Keratinocyte (primary cell): ENCODE data around the gene RYR2. TPM values are rescaled to one million over a fixed set of nuclear protein-coding genes. Genes with fewer than 3 reads are reported as not detected.

Experiments used
- DNase-seq: peaks from one replicate; pipeline ENCODE4 v3.0.0-alpha.2; 2011; ENCODE audit warnings: low read depth, missing footprints, low spot score
- FAIRE-seq: peaks from 2 replicates; lab custom pipeline; 2011; peaks lifted over from hg19 to GRCh38; lab: Jason Lieb, UNC
- H2AFZ ChIP-seq: 2 replicates; pipeline ENCODE4 v1.6.0; 2012; ENCODE audit warnings: low read length, control low read depth, inconsistent platforms; ENCODE audit not compliant: control insufficient read depth
- H3K27ac ChIP-seq: 2 replicates; pipeline ENCODE4 v1.5.1; 2011; ENCODE audit warnings: low read length; ENCODE audit not compliant: control insufficient read depth, insufficient read depth
- H3K27me3 ChIP-seq: 3 replicates; pipeline ENCODE4 v1.6.0; 2011; ENCODE audit warnings: low read length; ENCODE audit not compliant: control insufficient read depth, insufficient read depth; ENCODE audit errors: extremely low read depth
- H3K36me3 ChIP-seq, 2 experiments: 2 replicates in 1 of 2; 3 replicates in 1 of 2; pipeline ENCODE4 v1.5.1; 2011; ENCODE audit warnings: low read length in 2 of 2, mild to moderate bottlenecking in 1 of 2; ENCODE audit not compliant: control insufficient read depth in 2 of 2, insufficient read depth in 2 of 2; ENCODE audit errors: extremely low read depth in 1 of 2
- H3K4me1 ChIP-seq: 3 replicates; pipeline ENCODE4 v1.5.1; 2011; ENCODE audit warnings: low read length; ENCODE audit not compliant: control insufficient read depth, insufficient read depth; ENCODE audit errors: extremely low read depth
- H3K4me2 ChIP-seq: 3 replicates; pipeline ENCODE4 v1.6.0; 2011; ENCODE audit warnings: low read depth, low read length; ENCODE audit not compliant: control insufficient read depth, insufficient read depth; ENCODE audit errors: extremely low read depth
- H3K4me3 ChIP-seq, 3 experiments: fragments of 200-600 bp in 1 of 3; sonication (generic) in 1 of 3; 2 replicates in 2 of 3; 3 replicates in 1 of 3; pipeline ENCODE4 v1.5.1; 2011 to 2016; ENCODE audit warnings: low read length in 3 of 3, mild to moderate bottlenecking in 3 of 3, control low read depth in 2 of 3, inconsistent platforms in 1 of 3, low read depth in 1 of 3, mixed read lengths in 1 of 3, mixed run types in 1 of 3, moderate library complexity in 1 of 3; ENCODE audit not compliant: control insufficient read depth in 2 of 3, insufficient read depth in 2 of 3; ENCODE audit errors: extremely low read depth in 1 of 3
- H3K79me2 ChIP-seq: 2 replicates; pipeline ENCODE4 v1.6.0; 2012; ENCODE audit warnings: low read length; ENCODE audit not compliant: control insufficient read depth, insufficient read depth
- H3K9ac ChIP-seq: 3 replicates; pipeline ENCODE4 v1.6.0; 2011; ENCODE audit warnings: low read length; ENCODE audit not compliant: control insufficient read depth, insufficient read depth; ENCODE audit errors: extremely low read depth
- H3K9me1 ChIP-seq: 3 replicates; pipeline ENCODE4 v1.6.0; 2011; ENCODE audit warnings: low read length; ENCODE audit not compliant: control insufficient read depth, insufficient read depth; ENCODE audit errors: extremely low read depth
- H3K9me3 ChIP-seq: 2 replicates; pipeline ENCODE4 v1.5.1; 2012; ENCODE audit warnings: low read depth, low read length; ENCODE audit not compliant: control insufficient read depth
- H4K20me1 ChIP-seq: 3 replicates; pipeline ENCODE4 v1.6.0; 2011; ENCODE audit warnings: low read length; ENCODE audit not compliant: control insufficient read depth, insufficient read depth; ENCODE audit errors: extremely low read depth
- CTCF ChIP-seq, 3 experiments: IDR thresholded peaks in 1 of 3; conservative IDR thresholded peaks in 1 of 3; optimal IDR thresholded peaks in 1 of 3; 2 replicates in 2 of 3; 3 replicates in 1 of 3; pipeline versions ENCODE3 to v1.5.1; 2011; ENCODE audit warnings: low read length in 3 of 3, mild to moderate bottlenecking in 3 of 3, moderate library complexity in 2 of 3, control low read depth in 1 of 3, inconsistent platforms in 1 of 3; ENCODE audit not compliant: insufficient read depth in 2 of 3; ENCODE audit errors: extremely low read depth in 1 of 3
- EZH2 ChIP-seq: IDR thresholded peaks from one replicate; pipeline ENCODE4 v1.6.1; 2012; ENCODE audit warnings: inconsistent platforms, mild to moderate bottlenecking, low read length, moderate library complexity
- dilution Hi-C: fragments of 300-500 bp; cut with MboI; formaldehyde crosslinking; loops from one replicate; pipeline ENCODE4 v1.7.0; 2020; ENCODE audit warnings: low sequenced_read_pairs; ENCODE audit not compliant: extremely low pct_ligation_motif_present
- polyA plus RNA-seq, 5 experiments: library from polyadenylated mRNA; depleted of rRNA in 3 of 5; stranded (reverse) in 3 of 5; stranded (forward) in 1 of 5; unstranded in 1 of 5; fragments of >200 nt; gene quantifications; 1 replicate in 1 of 5; 2 replicates in 3 of 5; 3 replicates in 1 of 5; pipeline versions ENCODE4 v1.2.1 to v1.2.3, GENCODE V29; 2011 to 2012; ENCODE audit warnings: missing spikeins in 2 of 5, low read depth in 1 of 5, low replicate concordance in 1 of 5

Gene RYR2
- polyA plus RNA-seq, 1 donor (not counting 4 experiments of a cell fraction or from before 2014, with no cell fraction given), result 0.05 TPM

GRCh38 chr1:237857455-237857854 lies 815.5 kb downstream of the RYR2 start:
- H3K4me2 ChIP-seq, result no peak overlapping the region
- dilution Hi-C loops, result no loop called here
- H4K20me1 ChIP-seq, result no peaks in the 10 kb centered on the region
- no peaks in the 10 kb centered on the region for H3K79me2 ChIP-seq
- no peak overlapping the region for H3K4me3 ChIP-seq
- DNase-seq (no peak), FAIRE-seq (no peak)
- H3K27me3 ChIP-seq, result no peaks in the 10 kb centered on the region
- H3K9ac ChIP-seq, result no peak overlapping the region
- H3K36me3 ChIP-seq, result no peaks in the 10 kb centered on the region
- H3K9me3 ChIP-seq, result no peaks in the 10 kb centered on the region
- H3K9me1 ChIP-seq, result no peaks in the 10 kb centered on the region
- no peak for TF ChIP-seq EZH2
- no peak for TF ChIP-seq CTCF (optimal IDR thresholded peaks at IDR 0.05 in 1 of 3, IDR thresholded peaks at IDR 0.05 in 1 of 3, conservative IDR thresholded peaks at IDR 0.05 in 1 of 3; ENCODE audit: extremely low read depth in 1 of 3, insufficient read depth in 2 of 3, low read length in 3 of 3)
- H3K27ac ChIP-seq, result no peak overlapping the region
- H3K4me1 ChIP-seq, result no peaks in the 10 kb centered on the region
- no peak overlapping the region for H2AFZ ChIP-seq

GRCh38 chr1:237858992-237859391 lies 817.0 kb downstream of the RYR2 start:
- Histone ChIP-seq H2AFZ (no peak overlapping the region), H3K27ac (no peak overlapping the region), H3K4me1 (no peaks in the 10 kb centered on the region), H3K4me2 (no peak overlapping the region), H3K9me1 (no peaks in the 10 kb centered on the region), H3K9me3 (no peaks in the 10 kb centered on the region), H3K36me3 (no peaks in the 10 kb centered on the region), H3K27me3 (no peaks in the 10 kb centered on the region), H3K4me3 (no peak overlapping the region), H3K79me2 (no peaks in the 10 kb centered on the region), H3K9ac (no peak overlapping the region), H4K20me1 (no peaks in the 10 kb centered on the region)
- TF ChIP-seq EZH2 (no peak), CTCF (optimal IDR thresholded peaks at IDR 0.05 in 1 of 3, IDR thresholded peaks at IDR 0.05 in 1 of 3, conservative IDR thresholded peaks at IDR 0.05 in 1 of 3; ENCODE audit: extremely low read depth in 1 of 3, insufficient read depth in 2 of 3, low read length in 3 of 3) (no peak)
- DNase-seq, result no peak
- FAIRE-seq, result no peak
- dilution Hi-C loops, result no loop called here
